Measurements from ENCODE around the gene SEPTIN5. TPM values are rescaled to one million over a fixed set of nuclear protein-coding genes. Genes with fewer than 3 reads are reported as not detected.

SEPTIN5 gene
- total and polyA plus RNA-seq, 9 of the 15 experiments (the other 6 are each of a cell fraction or from before 2014, with no cell fraction given): 0.03 to 195 (median 119) TPM

DNA sequence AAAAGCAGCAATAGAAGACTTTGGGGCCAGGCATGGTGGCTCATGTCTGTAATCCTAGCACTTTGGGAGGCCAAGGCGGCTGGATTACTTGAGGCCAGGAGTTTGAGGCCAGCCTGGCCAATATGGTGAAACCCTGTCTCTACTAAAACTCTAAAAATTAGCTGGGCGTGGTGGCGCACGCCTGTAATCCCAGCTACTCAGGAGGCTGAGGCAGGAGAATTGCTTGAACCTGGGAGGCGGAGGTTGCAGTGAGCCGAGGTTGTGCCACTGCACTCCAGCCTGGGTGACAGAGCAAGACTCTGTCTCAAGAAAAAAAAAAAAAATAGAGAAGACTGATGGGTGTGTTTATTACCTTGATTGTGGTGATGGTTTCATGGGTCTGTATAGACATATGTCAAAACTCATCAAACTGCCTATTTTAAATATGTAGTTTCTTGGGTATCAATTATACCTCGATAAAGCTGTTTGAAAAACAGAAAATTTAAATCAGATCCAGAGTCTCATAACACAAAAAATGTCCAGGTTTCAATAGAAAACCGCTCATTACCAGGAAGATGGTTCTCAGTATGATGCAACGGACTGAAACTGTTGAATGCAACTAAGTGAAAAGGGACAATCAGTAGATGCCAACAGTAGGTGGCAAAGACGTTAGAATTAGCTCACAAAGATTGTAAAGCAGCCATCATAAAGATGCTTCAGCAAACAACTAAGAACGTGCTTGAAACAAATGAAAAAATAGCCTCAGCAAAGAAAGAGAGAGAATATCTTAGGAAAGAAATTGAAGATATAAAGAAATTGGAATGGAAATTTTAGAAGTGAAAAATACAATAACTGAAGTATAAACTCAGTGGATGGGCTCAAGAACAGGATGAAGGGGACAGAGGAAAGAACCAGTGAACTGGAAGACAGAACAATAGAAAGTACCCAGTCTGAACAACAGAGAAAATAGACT is 33.1 kb upstream of the SEPTIN5 start (continued):
- TF ChIP-seq, protein P1, sequence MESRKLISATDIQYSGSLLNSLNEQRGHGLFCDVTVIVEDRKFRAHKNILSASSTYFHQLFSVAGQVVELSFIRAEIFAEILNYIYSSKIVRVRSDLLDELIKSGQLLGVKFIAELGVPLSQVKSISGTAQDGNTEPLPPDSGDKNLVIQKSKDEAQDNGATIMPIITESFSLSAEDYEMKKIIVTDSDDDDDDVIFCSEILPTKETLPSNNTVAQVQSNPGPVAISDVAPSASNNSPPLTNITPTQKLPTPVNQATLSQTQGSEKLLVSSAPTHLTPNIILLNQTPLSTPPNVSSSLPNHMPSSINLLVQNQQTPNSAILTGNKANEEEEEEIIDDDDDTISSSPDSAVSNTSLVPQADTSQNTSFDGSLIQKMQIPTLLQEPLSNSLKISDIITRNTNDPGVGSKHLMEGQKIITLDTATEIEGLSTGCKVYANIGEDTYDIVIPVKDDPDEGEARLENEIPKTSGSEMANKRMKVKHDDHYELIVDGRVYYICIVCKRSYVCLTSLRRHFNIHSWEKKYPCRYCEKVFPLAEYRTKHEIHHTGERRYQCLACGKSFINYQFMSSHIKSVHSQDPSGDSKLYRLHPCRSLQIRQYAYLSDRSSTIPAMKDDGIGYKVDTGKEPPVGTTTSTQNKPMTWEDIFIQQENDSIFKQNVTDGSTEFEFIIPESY (CRISPR knock-in tag; IDR thresholded peaks at IDR 0.05): peak; percentile 51; the same call in 1 of the 2 replicates
- TF ChIP-seq OTX1 (CRISPR knock-in tag; IDR thresholded peaks at IDR 0.05): peak; percentile 44; the same call in 1 of the 2 replicates
- TF ChIP-seq SP1 (CRISPR knock-in tag; IDR thresholded peaks at IDR 0.05): no peak
- TF ChIP-seq, protein P2, sequence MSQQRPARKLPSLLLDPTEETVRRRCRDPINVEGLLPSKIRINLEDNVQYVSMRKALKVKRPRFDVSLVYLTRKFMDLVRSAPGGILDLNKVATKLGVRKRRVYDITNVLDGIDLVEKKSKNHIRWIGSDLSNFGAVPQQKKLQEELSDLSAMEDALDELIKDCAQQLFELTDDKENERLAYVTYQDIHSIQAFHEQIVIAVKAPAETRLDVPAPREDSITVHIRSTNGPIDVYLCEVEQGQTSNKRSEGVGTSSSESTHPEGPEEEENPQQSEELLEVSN (IDR thresholded peaks at IDR 0.05; ENCODE audit: borderline replicate concordance in 1 of 2, extremely low read depth in 1 of 2, insufficient read depth in 1 of 2, insufficient read length in 1 of 2, low read depth in 1 of 2, low read length in 1 of 2, poor library complexity in 1 of 2, severe bottlenecking in 1 of 2): no peak
- TF ChIP-seq ZNF589 (CRISPR knock-in tag; IDR thresholded peaks at IDR 0.05; ENCODE audit: low read depth): peak; percentile 83; the same call in 1 of the 2 replicates
- no peak for TF ChIP-seq NR2C2 (CRISPR knock-in tag; IDR thresholded peaks at IDR 0.05)
- peak; percentile 16; the same call in 1 of the 2 replicates for TF ChIP-seq NR2C2 (tag; IDR thresholded peaks at IDR 0.05)
- TF ChIP-seq, protein P3, sequence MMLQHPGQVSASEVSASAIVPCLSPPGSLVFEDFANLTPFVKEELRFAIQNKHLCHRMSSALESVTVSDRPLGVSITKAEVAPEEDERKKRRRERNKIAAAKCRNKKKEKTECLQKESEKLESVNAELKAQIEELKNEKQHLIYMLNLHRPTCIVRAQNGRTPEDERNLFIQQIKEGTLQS (IDR thresholded peaks at IDR 0.05): peak; percentile 97
- TF ChIP-seq, protein P3 (CRISPR knock-in tag; conservative IDR thresholded peaks at IDR 0.05): no peak
- TF ChIP-seq SMARCC2 (IDR thresholded peaks at IDR 0.05; ENCODE audit: low read depth): peak; percentile 73; the same call in 1 of the 2 replicates
- TF ChIP-seq EP400 (IDR thresholded peaks at IDR 0.05): peak; percentile 78
- TF ChIP-seq, protein P4, sequence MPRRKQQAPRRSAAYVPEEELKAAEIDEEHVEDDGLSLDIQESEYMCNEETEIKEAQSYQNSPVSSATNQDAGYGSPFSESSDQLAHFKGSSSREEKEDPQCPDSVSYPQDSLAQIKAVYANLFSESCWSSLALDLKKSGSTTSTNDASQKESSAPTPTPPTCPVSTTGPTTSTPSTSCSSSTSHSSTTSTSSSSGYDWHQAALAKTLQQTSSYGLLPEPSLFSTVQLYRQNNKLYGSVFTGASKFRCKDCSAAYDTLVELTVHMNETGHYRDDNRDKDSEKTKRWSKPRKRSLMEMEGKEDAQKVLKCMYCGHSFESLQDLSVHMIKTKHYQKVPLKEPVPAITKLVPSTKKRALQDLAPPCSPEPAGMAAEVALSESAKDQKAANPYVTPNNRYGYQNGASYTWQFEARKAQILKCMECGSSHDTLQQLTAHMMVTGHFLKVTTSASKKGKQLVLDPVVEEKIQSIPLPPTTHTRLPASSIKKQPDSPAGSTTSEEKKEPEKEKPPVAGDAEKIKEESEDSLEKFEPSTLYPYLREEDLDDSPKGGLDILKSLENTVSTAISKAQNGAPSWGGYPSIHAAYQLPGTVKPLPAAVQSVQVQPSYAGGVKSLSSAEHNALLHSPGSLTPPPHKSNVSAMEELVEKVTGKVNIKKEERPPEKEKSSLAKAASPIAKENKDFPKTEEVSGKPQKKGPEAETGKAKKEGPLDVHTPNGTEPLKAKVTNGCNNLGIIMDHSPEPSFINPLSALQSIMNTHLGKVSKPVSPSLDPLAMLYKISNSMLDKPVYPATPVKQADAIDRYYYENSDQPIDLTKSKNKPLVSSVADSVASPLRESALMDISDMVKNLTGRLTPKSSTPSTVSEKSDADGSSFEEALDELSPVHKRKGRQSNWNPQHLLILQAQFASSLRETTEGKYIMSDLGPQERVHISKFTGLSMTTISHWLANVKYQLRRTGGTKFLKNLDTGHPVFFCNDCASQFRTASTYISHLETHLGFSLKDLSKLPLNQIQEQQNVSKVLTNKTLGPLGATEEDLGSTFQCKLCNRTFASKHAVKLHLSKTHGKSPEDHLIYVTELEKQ (CRISPR knock-in tag; IDR thresholded peaks at IDR 0.05): peak; percentile 76; the same call in 1 of the 2 replicates
- TF ChIP-seq EP300 (IDR thresholded peaks at IDR 0.05; ENCODE audit: low read length): peak; percentile 89
- TF ChIP-seq, protein P5, sequence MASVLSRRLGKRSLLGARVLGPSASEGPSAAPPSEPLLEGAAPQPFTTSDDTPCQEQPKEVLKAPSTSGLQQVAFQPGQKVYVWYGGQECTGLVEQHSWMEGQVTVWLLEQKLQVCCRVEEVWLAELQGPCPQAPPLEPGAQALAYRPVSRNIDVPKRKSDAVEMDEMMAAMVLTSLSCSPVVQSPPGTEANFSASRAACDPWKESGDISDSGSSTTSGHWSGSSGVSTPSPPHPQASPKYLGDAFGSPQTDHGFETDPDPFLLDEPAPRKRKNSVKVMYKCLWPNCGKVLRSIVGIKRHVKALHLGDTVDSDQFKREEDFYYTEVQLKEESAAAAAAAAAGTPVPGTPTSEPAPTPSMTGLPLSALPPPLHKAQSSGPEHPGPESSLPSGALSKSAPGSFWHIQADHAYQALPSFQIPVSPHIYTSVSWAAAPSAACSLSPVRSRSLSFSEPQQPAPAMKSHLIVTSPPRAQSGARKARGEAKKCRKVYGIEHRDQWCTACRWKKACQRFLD (CRISPR knock-in tag; IDR thresholded peaks at IDR 0.05): peak; percentile 52
- peak; percentile 65; the same call in 1 of the 2 replicates for TF ChIP-seq NFRKB (IDR thresholded peaks at IDR 0.05; ENCODE audit: low read depth)
